NB4 (cell line): ENCODE measurements around the gene SLC18A2.

ENCODE experiments used
- MYC ChIP-seq: IDR thresholded peaks from 2 replicates; pipeline ENCODE4 v1.6.1; 2011; ENCODE audit warnings: low read depth, low read length
- POLR2A ChIP-seq: IDR thresholded peaks from 2 replicates; pipeline ENCODE4 v1.6.1; 2011; ENCODE audit warnings: mild to moderate bottlenecking; ENCODE audit not compliant: insufficient read length; ENCODE audit errors: extremely low read depth
- TF ChIP-seq, protein P1 (sequence below): IDR thresholded peaks from one replicate; pipeline ENCODE4 v1.5.1; 2012; ENCODE audit warnings: low read depth, low read length

DNA sequence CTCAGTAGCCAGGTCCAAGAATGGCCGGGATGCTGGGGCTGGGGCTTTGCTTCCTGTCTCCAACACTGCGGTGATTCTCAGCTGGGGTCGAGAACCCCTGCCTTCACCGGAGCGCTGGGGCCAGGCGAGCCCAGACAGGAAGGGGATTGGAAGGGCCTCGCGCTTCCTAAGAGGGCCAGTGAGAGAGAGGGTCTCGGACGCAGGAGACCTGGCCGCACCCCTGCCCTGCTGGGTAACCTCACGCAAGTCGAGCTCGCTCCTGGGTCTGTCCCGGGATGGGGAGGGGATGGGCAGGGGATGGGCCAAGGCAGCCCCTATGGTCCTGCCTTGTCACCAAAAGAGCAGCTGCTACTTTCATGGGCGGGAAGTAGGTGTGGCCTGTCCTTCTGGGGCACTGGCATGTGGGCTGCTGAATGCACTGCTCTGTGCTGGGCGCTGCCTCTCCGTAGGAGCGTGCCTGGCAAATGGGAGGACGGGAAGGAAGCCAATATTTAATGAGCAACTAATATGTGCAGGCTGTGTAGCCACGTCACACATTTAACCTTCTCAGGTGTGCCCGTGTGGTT is 23.6 kb upstream of the SLC18A2 start:
- TF ChIP-seq, protein P1, sequence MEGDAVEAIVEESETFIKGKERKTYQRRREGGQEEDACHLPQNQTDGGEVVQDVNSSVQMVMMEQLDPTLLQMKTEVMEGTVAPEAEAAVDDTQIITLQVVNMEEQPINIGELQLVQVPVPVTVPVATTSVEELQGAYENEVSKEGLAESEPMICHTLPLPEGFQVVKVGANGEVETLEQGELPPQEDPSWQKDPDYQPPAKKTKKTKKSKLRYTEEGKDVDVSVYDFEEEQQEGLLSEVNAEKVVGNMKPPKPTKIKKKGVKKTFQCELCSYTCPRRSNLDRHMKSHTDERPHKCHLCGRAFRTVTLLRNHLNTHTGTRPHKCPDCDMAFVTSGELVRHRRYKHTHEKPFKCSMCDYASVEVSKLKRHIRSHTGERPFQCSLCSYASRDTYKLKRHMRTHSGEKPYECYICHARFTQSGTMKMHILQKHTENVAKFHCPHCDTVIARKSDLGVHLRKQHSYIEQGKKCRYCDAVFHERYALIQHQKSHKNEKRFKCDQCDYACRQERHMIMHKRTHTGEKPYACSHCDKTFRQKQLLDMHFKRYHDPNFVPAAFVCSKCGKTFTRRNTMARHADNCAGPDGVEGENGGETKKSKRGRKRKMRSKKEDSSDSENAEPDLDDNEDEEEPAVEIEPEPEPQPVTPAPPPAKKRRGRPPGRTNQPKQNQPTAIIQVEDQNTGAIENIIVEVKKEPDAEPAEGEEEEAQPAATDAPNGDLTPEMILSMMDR: no peak
- TF ChIP-seq POLR2A (no peak), MYC (no peak)
